Activated CD4-positive, alpha-beta T cell treated with anti-CD3 and anti-CD28 coated beads, Interleukin-2, amount 10 ng/mL, durations not matched to agents 24 days and 14 days (primary cell): ENCODE data around the gene KCNJ12. TPM values are rescaled to one million over a fixed set of nuclear protein-coding genes. Genes with fewer than 3 reads are reported as not detected.
"Not testable (repeated sequence)": the region's sequence is repeated elsewhere in the genome, so short reads cannot be mapped to it uniquely, and the experiment has no call there.

Source experiments
- DNase-seq: peaks from one replicate; pipeline ENCODE4 v3.0.0; 2022
- H3K27ac Mint-ChIP-seq: one replicate; pipeline ENCODE4 v1.8.0; 2022; ENCODE audit warnings: mild to moderate bottlenecking, mixed read lengths
- H3K27me3 Mint-ChIP-seq: one replicate; pipeline ENCODE4 v1.8.0; 2022; ENCODE audit warnings: mixed read lengths
- H3K36me3 Mint-ChIP-seq: one replicate; pipeline ENCODE4 v1.8.0; 2022; ENCODE audit warnings: low read depth, mild to moderate bottlenecking, mixed read lengths
- H3K4me1 Mint-ChIP-seq: one replicate; pipeline ENCODE4 v1.8.0; 2021; ENCODE audit warnings: mixed read lengths
- H3K4me3 Mint-ChIP-seq: one replicate; pipeline ENCODE4 v1.8.0; 2022; ENCODE audit warnings: mild to moderate bottlenecking, moderate library complexity, mixed read lengths
- H3K9me3 Mint-ChIP-seq: one replicate; pipeline ENCODE4 v1.8.0; 2021; ENCODE audit warnings: mixed read lengths
- intact Hi-C: fragments of 100-400 bp; cut with micrococcal nuclease; formaldehyde crosslinking; loops from one replicate; pipeline ENCODE4 v1.15.1; 2023
- total RNA-seq: library from RNA; stranded (reverse); gene quantifications from 2 replicates; pipeline ENCODE4 v1.2.3, GENCODE V29; 2022

KCNJ12 gene
- total RNA-seq, 1 donor from 2014 or later: not detected

DNA sequence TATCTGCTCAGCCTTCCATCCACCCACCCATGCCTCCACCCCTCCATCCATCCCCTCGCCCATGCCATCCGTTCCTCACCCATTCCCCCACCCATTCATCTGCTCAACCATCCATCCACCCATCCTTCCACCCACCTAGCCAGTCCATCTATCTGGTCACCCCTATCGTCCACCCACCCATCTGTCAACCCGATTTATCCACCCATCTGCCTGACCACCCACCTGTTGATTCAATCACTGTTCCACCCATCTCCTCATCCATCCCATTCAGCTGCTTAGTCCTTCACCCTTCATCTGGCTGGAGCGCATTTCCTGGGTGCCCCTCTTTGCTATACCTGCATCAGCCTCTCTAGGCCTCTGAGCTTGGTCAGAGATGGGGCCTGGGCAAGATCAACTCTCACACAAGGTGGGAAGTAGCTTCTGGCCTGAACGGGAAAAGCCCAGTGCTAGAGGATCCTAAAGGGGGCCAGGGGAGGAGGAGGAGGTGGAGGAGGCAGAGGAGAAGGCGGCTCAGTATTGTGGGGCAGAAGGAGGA is 32.7 kb downstream of the KCNJ12 start:
- H3K36me3 Mint-ChIP-seq, H3K27me3 Mint-ChIP-seq, H3K4me3 Mint-ChIP-seq, intact Hi-C loops, H3K27ac Mint-ChIP-seq, H3K4me1 Mint-ChIP-seq, H3K9me3 Mint-ChIP-seq, DNase-seq: not testable (repeated sequence)

DNA sequence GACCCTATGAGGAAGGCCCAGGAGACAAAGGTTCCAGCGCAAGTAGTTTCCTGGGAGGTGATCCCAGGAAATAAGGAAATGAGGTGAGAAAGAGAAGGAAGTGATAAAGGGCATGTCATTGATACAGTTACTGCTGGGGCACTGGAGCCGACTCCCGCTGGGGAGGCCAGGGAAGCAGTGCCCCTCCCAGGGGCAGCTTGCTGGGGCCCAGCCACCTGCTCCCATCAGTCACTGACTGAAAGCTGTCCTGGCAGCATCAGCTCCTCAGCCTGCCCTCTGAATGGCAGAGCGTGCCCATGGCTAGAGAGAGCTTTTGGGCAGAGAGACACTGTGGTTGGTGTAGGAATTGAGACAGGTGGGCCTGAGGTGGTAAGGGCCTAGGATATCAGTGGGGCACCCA is 33.2 kb downstream of the KCNJ12 start:
- H3K4me1 Mint-ChIP-seq, H3K9me3 Mint-ChIP-seq, H3K27ac Mint-ChIP-seq, H3K4me3 Mint-ChIP-seq, H3K36me3 Mint-ChIP-seq, DNase-seq, intact Hi-C loops, H3K27me3 Mint-ChIP-seq: not testable (repeated sequence)

DNA sequence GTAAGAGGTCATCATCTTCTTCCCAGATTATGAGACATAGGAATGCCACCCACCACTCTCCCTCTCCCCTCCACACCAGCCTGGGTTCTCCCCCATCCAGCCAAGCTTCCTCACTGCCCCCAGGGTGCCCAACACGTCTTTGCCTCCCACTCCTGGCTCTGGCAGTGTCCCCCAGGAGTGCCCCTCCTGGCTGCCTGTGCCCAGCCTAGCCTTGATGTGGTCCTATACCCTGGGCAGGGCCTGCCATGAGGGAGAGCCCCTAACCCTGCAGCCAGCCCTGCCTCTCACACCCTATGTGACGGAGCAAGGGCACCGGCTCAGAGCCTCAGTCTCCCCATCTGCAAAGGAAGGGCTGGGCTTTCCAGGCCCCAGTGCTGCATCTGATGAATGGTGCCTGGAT is 33.8 kb downstream of the KCNJ12 start:
- H3K4me1 Mint-ChIP-seq, H3K4me3 Mint-ChIP-seq, H3K27ac Mint-ChIP-seq, H3K27me3 Mint-ChIP-seq, H3K36me3 Mint-ChIP-seq, intact Hi-C loops, DNase-seq, H3K9me3 Mint-ChIP-seq: not testable (repeated sequence)

DNA sequence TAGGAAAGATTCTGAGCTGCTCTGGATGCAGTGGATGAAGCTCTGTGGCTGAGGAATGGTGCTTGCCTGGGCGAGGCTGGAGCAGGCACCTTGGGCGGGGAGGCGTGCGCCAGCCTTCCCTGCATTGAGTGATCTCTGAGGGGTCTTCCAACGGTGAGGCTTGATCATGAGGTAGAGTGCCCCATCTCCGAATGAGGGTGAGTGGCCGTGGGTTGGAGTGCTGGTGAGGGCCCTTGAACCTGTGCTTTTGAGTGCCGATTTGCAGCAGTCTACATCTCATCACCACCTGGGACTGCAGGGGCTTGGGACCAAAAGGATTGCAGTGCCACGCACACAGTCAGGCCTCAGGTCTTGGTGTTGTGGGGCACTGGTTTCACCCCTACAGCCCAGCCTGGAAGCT is 34.2 kb downstream of the KCNJ12 start:
- H3K4me3 Mint-ChIP-seq, H3K27me3 Mint-ChIP-seq, H3K4me1 Mint-ChIP-seq, H3K27ac Mint-ChIP-seq, H3K9me3 Mint-ChIP-seq, DNase-seq, intact Hi-C loops, H3K36me3 Mint-ChIP-seq: not testable (repeated sequence)

DNA sequence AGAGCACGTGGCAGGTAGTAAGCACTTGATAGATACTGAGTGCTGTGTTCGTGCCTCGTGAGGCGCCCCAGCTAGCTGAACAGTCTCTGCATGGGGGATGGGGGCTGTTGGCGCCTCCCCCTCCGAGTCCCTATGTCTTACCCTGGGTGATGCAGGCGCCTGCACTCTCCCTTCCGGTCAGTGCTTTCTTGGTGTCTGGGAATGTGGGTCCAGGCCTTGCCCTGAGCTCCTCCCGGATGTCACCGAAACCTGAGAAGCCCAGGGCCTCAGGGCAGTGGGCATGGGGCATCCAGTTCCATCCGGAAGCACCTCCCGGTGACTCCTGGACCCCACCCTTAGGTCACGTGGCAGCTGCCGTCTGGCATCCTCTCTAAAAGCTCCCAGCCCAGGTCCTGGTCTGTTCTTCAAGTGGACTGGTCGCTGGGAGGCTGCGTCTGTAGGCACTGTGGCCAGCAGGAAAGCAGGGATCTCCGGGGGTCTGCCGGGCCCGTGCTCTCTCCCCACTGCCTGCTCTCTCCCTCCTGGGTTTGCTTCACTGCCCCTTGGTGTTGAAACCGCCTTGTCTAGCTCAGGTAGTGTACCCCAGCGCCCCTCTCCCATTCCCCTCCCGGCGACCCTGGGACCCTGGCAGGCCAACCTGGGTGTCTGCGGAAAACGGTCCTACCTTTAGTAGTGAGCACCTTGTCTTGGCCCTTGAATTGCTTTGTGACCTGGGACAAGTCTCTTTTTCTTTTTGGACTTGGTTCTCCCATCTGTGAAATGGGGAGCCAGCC is 34.9 kb downstream of the KCNJ12 start:
- H3K9me3 Mint-ChIP-seq, H3K36me3 Mint-ChIP-seq, DNase-seq, H3K27ac Mint-ChIP-seq, intact Hi-C loops, H3K4me3 Mint-ChIP-seq, H3K4me1 Mint-ChIP-seq, H3K27me3 Mint-ChIP-seq: not testable (repeated sequence)

DNA sequence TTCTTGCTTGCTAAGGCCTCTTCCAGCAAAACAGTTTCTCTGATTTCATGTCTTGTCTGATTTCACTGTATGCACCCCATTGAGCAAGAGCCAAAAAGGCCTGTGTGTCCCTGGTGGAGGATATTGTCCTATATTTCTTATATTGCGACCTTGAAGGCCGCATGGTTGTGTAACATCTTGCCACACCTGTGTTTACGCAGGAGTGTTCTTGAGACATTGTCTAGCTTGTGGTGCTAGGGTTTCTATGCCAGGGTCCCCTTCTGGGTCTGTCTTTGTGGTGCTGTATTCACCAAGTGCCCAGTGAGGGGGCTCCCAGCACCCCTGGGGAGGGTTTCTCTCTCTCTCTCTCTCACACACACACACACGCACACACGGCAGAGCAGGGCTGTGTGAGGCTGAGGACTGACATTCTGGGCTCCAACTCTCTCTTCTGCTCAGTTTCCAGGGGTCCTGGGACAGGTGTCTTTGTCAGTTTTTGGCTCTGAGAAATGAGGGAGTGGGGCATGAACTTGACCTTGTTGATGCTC is 35.6 kb downstream of the KCNJ12 start:
- H3K4me3 Mint-ChIP-seq, H3K4me1 Mint-ChIP-seq, H3K27me3 Mint-ChIP-seq, H3K9me3 Mint-ChIP-seq, H3K36me3 Mint-ChIP-seq, H3K27ac Mint-ChIP-seq, intact Hi-C loops, DNase-seq: not testable (repeated sequence)

DNA sequence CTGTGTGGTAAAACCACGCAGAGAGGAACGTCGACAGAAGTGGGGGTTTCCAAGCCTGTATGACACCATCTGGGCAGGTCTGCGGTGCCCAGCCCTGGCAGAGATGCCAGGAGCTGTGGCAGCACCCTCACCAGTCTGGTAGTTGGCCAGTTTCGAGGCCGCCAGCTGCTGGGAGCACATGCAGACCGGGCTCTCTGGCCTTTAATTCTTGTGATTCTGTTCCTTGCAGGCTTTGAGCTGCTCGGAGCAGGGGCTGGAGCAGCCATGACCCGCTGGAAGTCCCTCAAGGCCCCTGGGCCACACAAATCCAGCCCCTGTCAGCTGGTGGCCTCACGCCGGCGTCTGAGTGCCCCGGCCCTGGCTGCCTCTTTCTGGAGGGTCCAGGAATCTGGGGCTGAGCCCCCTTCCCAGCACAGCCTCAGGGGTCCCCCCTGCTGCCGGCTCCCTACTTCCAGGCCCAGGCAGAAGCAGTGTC is 36.1 kb downstream of the KCNJ12 start:
- H3K27me3 Mint-ChIP-seq, H3K27ac Mint-ChIP-seq, DNase-seq, H3K4me3 Mint-ChIP-seq, intact Hi-C loops, H3K4me1 Mint-ChIP-seq, H3K9me3 Mint-ChIP-seq, H3K36me3 Mint-ChIP-seq: not testable (repeated sequence)

DNA sequence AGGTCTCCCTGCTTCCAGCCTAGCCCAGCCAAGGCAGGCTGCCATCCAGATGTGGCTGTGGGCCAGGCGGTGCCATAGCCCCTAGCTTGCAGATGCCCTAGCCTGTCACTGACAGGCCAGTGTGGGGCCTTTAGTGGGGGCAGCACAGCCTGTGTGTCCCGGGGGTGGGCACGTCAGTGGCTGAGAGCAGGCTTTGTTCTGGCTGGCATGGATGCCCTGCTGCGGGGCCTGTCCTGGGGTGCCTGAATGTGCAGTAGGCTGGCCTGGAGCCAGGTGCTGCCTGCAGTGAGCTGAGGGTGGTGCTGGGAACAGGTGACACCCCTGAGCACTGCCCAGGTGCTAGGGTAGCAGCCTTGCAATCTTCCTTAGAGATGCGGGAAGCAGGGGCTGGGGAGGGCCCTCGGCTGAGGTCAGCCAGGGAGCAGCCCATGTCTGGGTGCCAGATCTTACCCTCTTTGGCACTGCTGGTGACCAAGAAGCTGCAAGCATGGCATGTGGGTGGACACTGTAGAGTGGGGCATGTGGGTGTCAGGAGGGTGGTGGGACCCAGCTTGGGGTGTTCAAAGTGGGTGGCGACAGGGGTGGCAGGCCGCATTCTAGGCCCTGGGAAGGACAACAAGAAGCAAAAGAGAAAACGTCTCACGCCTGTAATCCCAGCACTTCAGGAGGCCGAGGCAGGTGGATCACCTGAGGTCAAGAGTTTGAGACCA is 37.6 kb downstream of the KCNJ12 start:
- not testable (repeated sequence) for H3K36me3 Mint-ChIP-seq, H3K9me3 Mint-ChIP-seq

DNA sequence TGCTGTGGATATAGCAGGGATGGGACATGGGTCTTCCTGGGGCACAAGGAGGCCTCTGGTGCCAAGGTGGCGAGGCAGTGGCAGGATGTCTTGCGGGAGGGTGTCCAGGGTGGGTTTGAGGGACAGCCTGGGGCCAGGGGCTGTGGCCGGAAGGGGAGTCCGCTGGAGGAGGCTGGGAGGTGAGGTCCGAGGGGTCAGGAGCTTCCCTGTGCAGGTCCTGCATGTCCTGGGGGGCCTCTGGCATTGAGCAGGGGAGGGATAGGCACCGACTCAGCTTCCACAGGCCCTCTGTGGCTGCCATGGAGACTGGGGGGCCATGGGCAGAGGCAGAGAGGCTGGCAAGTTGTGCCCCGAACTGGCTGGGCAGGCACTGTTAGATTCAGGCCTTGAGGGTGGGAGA is 38.5 kb downstream of the KCNJ12 start:
- H3K36me3 Mint-ChIP-seq, H3K4me1 Mint-ChIP-seq, DNase-seq, H3K9me3 Mint-ChIP-seq, H3K4me3 Mint-ChIP-seq, intact Hi-C loops, H3K27me3 Mint-ChIP-seq, H3K27ac Mint-ChIP-seq: not testable (repeated sequence)

More for the DNA sequence above, 37.6 kb downstream of the KCNJ12 start:
- DNase-seq, intact Hi-C loops, H3K4me1 Mint-ChIP-seq, H3K27me3 Mint-ChIP-seq, H3K4me3 Mint-ChIP-seq, H3K27ac Mint-ChIP-seq: not testable (repeated sequence)

DNA sequence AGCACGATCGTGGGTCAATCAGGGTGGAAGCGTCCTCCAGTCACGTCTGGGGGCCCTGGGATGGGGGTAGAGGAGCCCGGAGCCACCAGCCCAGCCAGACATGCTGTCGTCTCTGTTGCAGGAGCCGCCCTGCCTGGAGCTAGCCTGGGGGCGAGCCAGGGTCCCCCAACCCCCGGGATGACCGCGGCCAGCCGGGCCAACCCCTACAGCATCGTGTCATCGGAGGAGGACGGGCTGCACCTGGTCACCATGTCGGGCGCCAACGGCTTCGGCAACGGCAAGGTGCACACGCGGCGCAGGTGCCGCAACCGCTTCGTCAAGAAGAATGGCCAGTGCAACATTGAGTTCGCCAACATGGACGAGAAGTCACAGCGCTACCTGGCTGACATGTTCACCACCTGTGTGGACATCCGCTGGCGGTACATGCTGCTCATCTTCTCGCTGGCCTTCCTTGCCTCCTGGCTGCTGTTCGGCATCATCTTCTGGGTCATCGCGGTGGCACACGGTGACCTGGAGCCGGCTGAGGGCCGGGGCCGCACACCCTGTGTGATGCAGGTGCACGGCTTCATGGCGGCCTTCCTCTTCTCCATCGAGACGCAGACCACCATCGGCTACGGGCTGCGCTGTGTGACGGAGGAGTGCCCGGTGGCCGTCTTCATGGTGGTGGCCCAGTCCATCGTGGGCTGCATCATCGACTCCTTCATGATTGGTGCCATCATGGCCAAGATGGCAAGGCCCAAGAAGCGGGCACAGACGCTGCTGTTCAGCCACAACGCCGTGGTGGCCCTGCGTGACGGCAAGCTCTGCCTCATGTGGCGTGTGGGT is 39.2 kb downstream of the KCNJ12 start:
- H3K4me3 Mint-ChIP-seq, intact Hi-C loops, H3K36me3 Mint-ChIP-seq, H3K27me3 Mint-ChIP-seq, H3K4me1 Mint-ChIP-seq, DNase-seq, H3K9me3 Mint-ChIP-seq, H3K27ac Mint-ChIP-seq: not testable (repeated sequence)

DNA sequence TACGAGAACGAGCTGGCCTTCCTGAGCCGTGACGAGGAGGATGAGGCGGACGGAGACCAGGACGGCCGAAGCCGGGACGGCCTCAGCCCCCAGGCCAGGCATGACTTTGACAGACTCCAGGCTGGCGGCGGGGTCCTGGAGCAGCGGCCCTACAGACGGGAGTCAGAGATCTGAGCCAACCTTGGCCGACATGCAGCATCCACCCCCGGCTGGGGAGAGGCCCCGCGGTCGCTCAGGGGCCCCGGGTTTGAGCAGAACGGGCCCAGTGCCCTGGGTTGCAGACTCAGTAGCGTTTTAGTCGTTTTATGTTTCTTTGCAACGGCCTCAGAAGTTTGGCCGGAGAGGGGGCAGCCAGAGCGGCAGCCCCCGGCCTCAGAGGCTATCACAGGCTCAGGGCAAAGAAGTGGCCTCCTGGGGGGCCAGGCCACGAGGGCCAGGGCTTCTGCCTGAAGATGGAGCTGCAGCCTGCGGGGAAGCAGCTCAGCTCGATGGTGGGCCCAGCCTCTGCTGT is 40.4 kb downstream of the KCNJ12 start:
- H3K27ac Mint-ChIP-seq, H3K9me3 Mint-ChIP-seq, H3K36me3 Mint-ChIP-seq, H3K27me3 Mint-ChIP-seq, DNase-seq, H3K4me1 Mint-ChIP-seq, H3K4me3 Mint-ChIP-seq, intact Hi-C loops: not testable (repeated sequence)

DNA sequence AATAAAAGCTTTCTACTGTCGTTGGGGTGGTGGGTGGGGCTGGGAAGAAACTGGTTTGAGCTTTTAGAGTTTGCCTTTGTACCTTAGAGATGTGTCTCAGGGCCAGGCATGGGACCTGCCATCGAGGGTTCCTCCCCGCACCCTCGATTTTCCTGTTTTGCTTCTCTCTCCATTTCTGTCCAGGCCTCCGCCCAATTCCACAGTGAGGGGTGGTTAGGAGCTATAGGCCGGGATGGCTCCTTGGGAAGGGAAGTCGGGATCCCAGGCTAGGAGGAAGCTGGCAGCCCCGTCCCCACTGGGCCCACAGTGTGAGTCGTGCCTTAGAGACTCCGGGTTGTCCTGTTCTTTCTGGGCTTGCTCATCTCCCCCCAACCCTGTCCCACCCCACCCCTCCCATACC is 41.2 kb downstream of the KCNJ12 start:
- intact Hi-C loops, DNase-seq, H3K36me3 Mint-ChIP-seq, H3K4me3 Mint-ChIP-seq, H3K27me3 Mint-ChIP-seq, H3K27ac Mint-ChIP-seq, H3K4me1 Mint-ChIP-seq, H3K9me3 Mint-ChIP-seq: not testable (repeated sequence)

DNA sequence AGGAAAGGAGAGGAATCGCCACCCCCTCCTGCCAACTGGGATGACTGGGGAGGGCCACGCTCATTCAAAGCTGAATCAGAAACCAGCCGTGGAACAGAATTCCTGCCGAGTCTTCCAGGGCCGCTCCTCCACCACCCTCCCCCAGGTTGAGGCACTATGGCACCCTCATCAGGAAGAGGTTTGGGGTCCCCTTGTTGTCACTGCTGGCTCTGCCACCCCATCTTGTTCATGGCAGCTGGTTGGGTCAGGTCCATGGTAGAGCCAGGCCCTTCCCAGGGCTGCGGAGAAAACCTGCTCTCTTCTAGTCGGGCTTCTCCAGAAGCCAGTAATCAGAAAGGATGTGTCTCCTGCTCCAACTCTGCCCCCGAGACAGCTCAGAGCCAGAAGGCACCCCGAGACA is 41.8 kb downstream of the KCNJ12 start:
- H3K27ac Mint-ChIP-seq: no peak overlapping the region

More for the DNA sequence above, 41.8 kb downstream of the KCNJ12 start:
- H3K36me3 Mint-ChIP-seq: no peaks in the 10 kb centered on the region
- DNase-seq: no peak
- H3K27me3 Mint-ChIP-seq: no peaks in the 10 kb centered on the region
- peaks cover 5% of the 10 kb centered on the region for H3K4me1 Mint-ChIP-seq
- intact Hi-C loops: no loop called here
- H3K9me3 Mint-ChIP-seq: no peaks in the 10 kb centered on the region
- no peak overlapping the region for H3K4me3 Mint-ChIP-seq
